Liver (tissue), 3 donors: ENCODE results near the gene CYB5A.

Source experiments
- TAF1 ChIP-seq: conservative IDR thresholded peaks from 2 replicates; pipeline ENCODE4 v1.6.1; 2016; ENCODE audit warnings: antibody characterized with exemption, mild to moderate bottlenecking
- YY1 ChIP-seq: IDR thresholded peaks from 2 replicates; pipeline ENCODE4 v1.6.1; 2016; ENCODE audit warnings: antibody characterized with exemption, mild to moderate bottlenecking
- TF ChIP-seq, protein P1 (sequence below): fragments of 150-350 bp; IDR thresholded peaks from 2 replicates; pipeline ENCODE4 v1.5.1; 2017; ENCODE audit warnings: improper control_type of control experiment, low read depth, low read length; ENCODE audit not compliant: missing input control
- donor health status: healthy.
- donor health status: healthy.

DNA sequence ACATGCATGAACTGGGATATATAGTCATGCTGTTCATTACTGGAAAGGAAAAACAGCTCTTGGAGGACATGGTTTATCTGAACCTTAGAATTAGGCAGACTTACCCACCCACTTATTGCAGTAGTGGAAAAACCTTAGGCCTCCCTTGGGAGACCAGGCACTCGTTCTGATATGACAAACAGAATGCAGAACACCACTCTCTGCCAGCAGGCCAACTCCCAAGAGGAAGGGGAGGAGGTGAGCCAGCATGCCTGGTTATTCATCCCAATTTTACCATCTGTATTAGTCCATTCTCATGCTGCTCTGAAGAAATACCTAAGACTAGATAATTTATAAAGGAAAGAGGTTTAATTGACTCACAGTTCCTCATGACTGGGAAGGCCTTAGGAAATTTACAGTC is 41.3 kb upstream of the CYB5A start:
- TF ChIP-seq, protein P1, sequence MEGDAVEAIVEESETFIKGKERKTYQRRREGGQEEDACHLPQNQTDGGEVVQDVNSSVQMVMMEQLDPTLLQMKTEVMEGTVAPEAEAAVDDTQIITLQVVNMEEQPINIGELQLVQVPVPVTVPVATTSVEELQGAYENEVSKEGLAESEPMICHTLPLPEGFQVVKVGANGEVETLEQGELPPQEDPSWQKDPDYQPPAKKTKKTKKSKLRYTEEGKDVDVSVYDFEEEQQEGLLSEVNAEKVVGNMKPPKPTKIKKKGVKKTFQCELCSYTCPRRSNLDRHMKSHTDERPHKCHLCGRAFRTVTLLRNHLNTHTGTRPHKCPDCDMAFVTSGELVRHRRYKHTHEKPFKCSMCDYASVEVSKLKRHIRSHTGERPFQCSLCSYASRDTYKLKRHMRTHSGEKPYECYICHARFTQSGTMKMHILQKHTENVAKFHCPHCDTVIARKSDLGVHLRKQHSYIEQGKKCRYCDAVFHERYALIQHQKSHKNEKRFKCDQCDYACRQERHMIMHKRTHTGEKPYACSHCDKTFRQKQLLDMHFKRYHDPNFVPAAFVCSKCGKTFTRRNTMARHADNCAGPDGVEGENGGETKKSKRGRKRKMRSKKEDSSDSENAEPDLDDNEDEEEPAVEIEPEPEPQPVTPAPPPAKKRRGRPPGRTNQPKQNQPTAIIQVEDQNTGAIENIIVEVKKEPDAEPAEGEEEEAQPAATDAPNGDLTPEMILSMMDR, result no peak
- TF ChIP-seq TAF1 (no peak), YY1 (no peak)
